Erythroblast (primary cell): ENCODE data around the gene GPHA2.

ENCODE experiments used
- GATA1 ChIP-seq: IDR thresholded peaks from 2 replicates; pipeline ENCODE4 v1.6.1; 2011; ENCODE audit warnings: low read depth, mild to moderate bottlenecking, control low read depth, low read length, moderate library complexity
- POLR2A ChIP-seq: IDR thresholded peaks from 2 replicates; pipeline ENCODE4 v1.6.1; 2011; ENCODE audit warnings: mild to moderate bottlenecking, low read length

- no peak for TF ChIP-seq POLR2A
- no peak for TF ChIP-seq GATA1
Observed at GRCh38 chr11:64897381-64898075, 38.2 kb downstream of the GPHA2 start.
